ENCODE results near the gene TATDN3. TPM values are rescaled to one million over a fixed set of nuclear protein-coding genes. Genes with fewer than 3 reads are reported as not detected.
"Not testable (repeated sequence)": the region's sequence is repeated elsewhere in the genome, so short reads cannot be mapped to it uniquely, and the experiment has no call there.

The TATDN3 gene
- total RNA-seq, 1 donor from 2014 or later, result 21.7 TPM

DNA sequence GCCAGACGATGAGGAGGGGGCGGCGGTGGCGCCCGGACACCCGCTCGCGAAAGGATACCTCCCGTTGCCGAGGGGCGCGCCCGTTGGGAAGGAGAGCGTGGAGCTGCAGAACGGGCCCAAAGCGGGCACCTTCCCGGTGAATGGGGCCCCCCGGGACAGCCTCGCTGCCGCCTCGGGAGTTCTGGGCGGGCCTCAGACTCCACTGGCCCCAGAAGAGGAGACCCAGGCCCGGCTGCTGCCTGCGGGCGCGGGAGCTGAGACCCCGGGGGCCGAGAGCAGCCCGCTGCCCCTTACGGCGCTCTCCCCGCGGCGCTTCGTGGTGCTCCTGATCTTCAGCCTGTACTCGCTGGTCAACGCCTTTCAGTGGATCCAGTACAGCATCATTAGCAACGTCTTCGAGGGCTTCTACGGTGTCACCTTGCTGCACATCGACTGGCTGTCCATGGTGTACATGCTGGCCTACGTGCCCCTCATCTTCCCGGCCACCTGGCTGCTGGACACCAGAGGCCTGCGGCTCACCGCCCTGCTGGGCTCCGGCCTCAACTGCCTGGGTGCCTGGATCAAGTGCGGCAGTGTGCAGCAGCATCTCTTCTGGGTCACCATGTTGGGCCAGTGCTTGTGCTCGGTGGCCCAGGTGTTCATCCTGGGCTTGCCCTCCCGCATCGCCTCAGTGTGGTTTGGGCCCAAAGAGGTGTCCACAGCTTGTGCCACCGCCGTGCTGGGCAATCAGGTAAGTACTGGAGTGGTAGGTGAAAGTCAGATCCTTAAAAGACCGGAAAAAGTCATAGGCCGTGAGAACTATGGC is 67.0 kb downstream of the TATDN3 start:
- DNase-seq (ENCODE audit: low read depth), result peak; percentile 7

DNA sequence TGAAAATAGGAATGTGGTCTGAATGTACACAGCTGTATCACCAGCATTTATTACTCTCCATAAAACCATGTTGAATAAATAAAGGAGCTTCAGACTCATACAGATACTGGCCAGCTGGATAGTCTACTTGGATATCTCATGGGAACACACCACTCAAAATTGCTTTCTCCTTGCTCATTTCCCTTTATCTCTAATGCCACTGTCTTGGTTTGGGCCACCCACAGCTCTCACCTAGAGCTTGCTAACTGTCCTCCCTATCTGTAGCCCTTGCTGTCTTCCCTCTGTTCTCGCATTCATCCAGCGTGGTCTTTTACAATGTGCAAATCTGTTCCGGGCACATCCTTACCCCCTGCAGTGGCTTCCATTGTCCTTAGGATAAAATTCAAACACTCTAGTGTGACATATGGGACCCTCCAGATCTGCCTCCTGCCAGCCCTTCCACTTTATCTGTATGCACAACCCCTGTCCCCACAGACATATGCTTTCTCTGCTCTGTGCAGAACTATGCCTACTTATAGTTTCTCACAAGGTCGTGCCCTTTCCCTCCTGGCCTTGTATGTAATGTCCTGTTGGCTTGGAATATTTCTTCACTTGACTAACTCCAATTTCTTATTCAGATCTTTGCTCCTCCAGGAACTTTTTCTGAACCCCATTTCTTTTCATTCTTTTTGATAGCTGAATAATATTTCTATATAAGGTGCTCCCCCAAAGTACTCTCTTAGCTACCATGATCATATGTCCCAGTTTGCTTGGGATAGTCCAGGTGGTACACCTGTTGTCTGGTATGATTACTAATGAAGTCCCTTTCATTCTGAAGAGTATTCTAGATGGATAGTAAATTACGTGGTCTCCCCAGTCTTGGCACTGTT is 69.3 kb downstream of the TATDN3 start:
- Histone ChIP-seq H3K27me3 (ENCODE audit: control insufficient read depth, insufficient read depth, low read length) (no peaks in the 10 kb centered on the region), H3K36me3 (ENCODE audit: control insufficient read depth, insufficient read depth, low read length) (peaks cover 2% of the 10 kb centered on the region), H3K4me3 (ENCODE audit: low read depth, low read length) (no peak overlapping the region)
- TF ChIP-seq, protein P1, sequence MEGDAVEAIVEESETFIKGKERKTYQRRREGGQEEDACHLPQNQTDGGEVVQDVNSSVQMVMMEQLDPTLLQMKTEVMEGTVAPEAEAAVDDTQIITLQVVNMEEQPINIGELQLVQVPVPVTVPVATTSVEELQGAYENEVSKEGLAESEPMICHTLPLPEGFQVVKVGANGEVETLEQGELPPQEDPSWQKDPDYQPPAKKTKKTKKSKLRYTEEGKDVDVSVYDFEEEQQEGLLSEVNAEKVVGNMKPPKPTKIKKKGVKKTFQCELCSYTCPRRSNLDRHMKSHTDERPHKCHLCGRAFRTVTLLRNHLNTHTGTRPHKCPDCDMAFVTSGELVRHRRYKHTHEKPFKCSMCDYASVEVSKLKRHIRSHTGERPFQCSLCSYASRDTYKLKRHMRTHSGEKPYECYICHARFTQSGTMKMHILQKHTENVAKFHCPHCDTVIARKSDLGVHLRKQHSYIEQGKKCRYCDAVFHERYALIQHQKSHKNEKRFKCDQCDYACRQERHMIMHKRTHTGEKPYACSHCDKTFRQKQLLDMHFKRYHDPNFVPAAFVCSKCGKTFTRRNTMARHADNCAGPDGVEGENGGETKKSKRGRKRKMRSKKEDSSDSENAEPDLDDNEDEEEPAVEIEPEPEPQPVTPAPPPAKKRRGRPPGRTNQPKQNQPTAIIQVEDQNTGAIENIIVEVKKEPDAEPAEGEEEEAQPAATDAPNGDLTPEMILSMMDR (IDR thresholded peaks at IDR 0.05; ENCODE audit: insufficient read depth, low read length, poor library complexity, severe bottlenecking), result no peak
- DNase-seq (ENCODE audit: low read depth), result no peak

More for the DNA sequence above, 67.0 kb downstream of the TATDN3 start:
- TF ChIP-seq, protein P1 (IDR thresholded peaks at IDR 0.05; ENCODE audit: insufficient read depth, low read length, poor library complexity, severe bottlenecking), result no peak
- Histone ChIP-seq H3K36me3 (ENCODE audit: control insufficient read depth, insufficient read depth, low read length) (no peaks in the 10 kb centered on the region), H3K27me3 (ENCODE audit: control insufficient read depth, insufficient read depth, low read length) (no peaks in the 10 kb centered on the region), H3K4me3 (ENCODE audit: low read depth, low read length) (peak overlapping the region; percentile 88)

DNA sequence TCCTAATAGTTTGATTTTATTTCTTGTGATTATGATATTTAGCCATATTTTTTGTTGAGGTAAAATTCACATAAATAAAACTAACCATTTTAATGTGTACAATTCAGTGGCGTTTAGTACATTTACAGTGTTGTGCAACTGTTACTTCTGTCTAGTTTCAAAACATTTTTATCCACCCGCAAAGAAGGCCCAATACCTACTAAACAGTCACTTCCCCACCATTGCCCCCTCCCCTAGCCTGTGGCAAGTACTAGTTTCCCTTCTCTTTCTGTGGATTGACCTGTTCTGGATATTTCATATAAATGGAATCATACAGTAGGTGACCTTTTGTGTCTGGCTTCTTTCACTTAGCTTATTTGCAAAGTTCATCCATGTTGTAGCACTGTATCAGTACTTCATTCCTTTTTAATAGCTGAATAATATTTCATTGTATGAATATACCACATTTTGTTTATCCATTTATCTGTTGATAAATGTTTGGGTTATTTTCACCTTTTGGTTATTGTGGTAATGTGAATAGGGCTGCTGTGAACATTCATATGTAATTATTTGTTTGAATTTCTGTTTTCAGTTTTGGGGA is 70.5 kb downstream of the TATDN3 start:
- H3K4me3 ChIP-seq (ENCODE audit: low read depth, low read length), result no peak overlapping the region
- peaks cover 2% of the 10 kb centered on the region for H3K36me3 ChIP-seq (ENCODE audit: control insufficient read depth, insufficient read depth, low read length)
- no peaks in the 10 kb centered on the region for H3K27me3 ChIP-seq (ENCODE audit: control insufficient read depth, insufficient read depth, low read length)
- TF ChIP-seq, protein P1 (IDR thresholded peaks at IDR 0.05; ENCODE audit: insufficient read depth, low read length, poor library complexity, severe bottlenecking), result no peak
- DNase-seq (ENCODE audit: low read depth), result no peak

DNA sequence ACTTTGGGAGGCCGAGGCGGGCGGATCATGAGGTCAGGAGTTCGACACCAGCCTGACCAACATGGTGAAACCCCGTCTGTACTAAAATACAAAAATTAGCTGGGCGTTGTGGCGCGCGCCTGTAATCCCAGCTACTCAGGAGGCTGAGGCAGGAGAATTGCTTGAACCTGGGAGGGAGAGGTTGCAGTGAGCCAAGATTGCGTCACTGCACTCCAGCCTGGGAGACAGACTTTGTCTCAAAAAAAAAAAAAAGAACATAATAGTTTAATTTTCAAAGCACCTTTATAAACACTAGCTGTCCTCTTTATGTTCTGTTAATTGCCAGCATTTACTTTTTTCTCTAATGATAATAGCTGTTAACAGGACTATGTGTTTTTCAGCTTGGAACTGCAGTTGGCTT is 71.7 kb downstream of the TATDN3 start:
- DNase-seq (ENCODE audit: low read depth); H3K36me3 ChIP-seq (ENCODE audit: control insufficient read depth, insufficient read depth, low read length); H3K27me3 ChIP-seq (ENCODE audit: control insufficient read depth, insufficient read depth, low read length); H3K4me3 ChIP-seq (ENCODE audit: low read depth, low read length): not testable (repeated sequence)

DNA sequence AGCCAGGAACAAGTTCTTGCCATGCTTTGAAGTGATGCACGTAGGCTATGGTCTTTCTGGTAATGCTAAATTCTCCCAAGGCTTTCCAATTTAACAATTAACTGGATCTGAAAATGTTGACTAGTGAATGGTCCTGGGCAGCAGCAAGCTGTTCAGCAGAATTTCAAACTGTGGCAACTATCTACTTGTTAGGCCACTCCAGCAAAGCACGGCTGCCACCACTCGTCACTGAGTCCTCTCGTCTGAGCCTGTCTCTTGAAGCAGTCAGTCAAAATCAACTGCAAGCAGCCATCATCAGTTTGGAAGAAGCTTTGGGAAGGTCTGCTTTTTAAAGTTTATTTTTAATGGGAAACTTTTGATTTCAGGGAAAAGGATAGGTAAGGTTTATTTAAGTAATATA is 72.5 kb downstream of the TATDN3 start:
- Histone ChIP-seq H3K4me3 (ENCODE audit: low read depth, low read length) (no peak overlapping the region), H3K36me3 (ENCODE audit: control insufficient read depth, insufficient read depth, low read length) (peaks cover 2% of the 10 kb centered on the region), H3K27me3 (ENCODE audit: control insufficient read depth, insufficient read depth, low read length) (no peaks in the 10 kb centered on the region)
- TF ChIP-seq, protein P1 (IDR thresholded peaks at IDR 0.05; ENCODE audit: insufficient read depth, low read length, poor library complexity, severe bottlenecking), result no peak
- DNase-seq (ENCODE audit: low read depth), result no peak

Other genes with a start within 250 kb of the TATDN3 start
- 99.2 and 119 TPM in 2 replicates for gene ATF3, start 183.1 kb upstream of the TATDN3 start, total RNA-seq
- gene BATF3, start 92.1 kb upstream of the TATDN3 start, total RNA-seq, result 0.89 and 5.4 TPM in 2 replicates
- 28.2 and 33.7 TPM in 2 replicates for gene NSL1, start 117 bp upstream of the TATDN3 start, total RNA-seq
- gene SPATA45, start 55.8 kb downstream of the TATDN3 start, total RNA-seq, result not detected in 2 replicates
- gene FLVCR1, start 66.4 kb downstream of the TATDN3 start, total RNA-seq, result 3.9 and 4.0 TPM in 2 replicates
- 2.9 and 9.7 TPM in 2 replicates for gene VASH2, start 158.6 kb downstream of the TATDN3 start, total RNA-seq
- gene ANGEL2, start 224.0 kb downstream of the TATDN3 start, total RNA-seq, result 31.8 and 36.8 TPM in 2 replicates